Measurements from ENCODE around the gene CRHR1. TPM values are rescaled to one million over a fixed set of nuclear protein-coding genes. Genes with fewer than 3 reads are reported as not detected.
"Not testable (repeated sequence)": the region's sequence is repeated elsewhere in the genome, so short reads cannot be mapped to it uniquely, and the experiment has no call there.

Gene CRHR1
- total and polyA plus RNA-seq, 4 donors = not detected

DNA sequence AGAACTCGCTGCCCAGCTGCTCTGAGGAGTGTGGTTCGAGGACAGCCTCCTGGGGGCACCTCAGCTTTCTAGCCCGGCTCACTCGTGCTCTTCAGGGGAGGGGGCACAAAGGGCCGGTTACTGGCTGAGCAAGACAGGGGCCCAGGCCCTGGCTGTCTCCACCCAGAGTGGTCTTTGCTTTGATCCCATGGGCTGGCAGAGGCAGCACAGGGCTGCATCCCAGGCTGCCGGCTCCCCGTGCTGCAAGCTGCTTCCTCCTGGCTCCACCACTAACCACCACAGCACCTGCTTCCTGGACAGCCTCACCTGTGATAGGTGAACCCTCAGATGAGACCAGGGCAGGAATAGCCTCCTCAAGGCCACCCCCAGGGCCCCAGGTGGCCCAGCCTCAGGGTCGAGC, 67.3 kb downstream of the CRHR1 start:
- Histone ChIP-seq H3K4me3 (ENCODE audit: low read length in 2 of 2) (no peak overlapping the region), H3K4me1 (ENCODE audit: control insufficient read depth in 1 of 2, insufficient read depth in 2 of 2, low read length in 2 of 2) (no peaks in the 10 kb centered on the region), H3K36me3 (ENCODE audit: control insufficient read depth in 1 of 2, insufficient read depth in 2 of 2, low read length in 1 of 2) (no peaks in the 10 kb centered on the region), H3K27me3 (ENCODE audit: control insufficient read depth in 1 of 2, insufficient read depth in 2 of 2, low read length in 1 of 2) (no peaks in the 10 kb centered on the region), H3K27ac (ENCODE audit: low read depth in 1 of 2, low read length in 2 of 2) (no peak overlapping the region), H3K9me3 (ENCODE audit: control insufficient read depth, low read length) (no peaks in the 10 kb centered on the region)
- intact Hi-C loops (cut with DNase I) = no loop called here
- DNase-seq = peak in 1 of 2 donors; percentile 10
- WGBS, 2 donors = 47 to 48% methylated on average over 8 of the region's 8 CpGs
- no peak for ATAC-seq (ENCODE audit: low FRiP score)

DNA sequence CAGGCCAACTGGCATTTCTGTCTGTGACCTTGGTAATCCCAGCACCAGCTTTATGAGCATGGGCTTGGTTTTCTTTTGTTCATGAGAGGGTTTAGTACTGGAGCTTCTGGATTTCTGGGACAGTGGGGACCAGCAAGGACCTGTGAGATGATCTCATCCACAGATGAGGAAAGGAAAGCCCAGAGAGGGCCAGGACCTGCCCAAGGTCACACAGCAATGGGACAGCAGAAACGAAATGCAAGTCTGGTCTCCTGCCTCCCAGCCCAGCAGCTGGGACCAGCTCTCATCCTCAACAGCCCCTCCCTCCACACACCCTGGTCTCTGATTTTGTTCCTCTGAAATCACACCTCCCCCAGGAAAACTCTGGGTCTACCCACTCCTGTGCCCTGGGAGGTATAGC, 67.8 kb downstream of the CRHR1 start:
- Histone ChIP-seq H3K36me3 (ENCODE audit: control insufficient read depth in 1 of 2, insufficient read depth in 2 of 2, low read length in 1 of 2) (no peaks in the 10 kb centered on the region), H3K9me3 (ENCODE audit: control insufficient read depth, low read length) (no peaks in the 10 kb centered on the region), H3K27me3 (ENCODE audit: control insufficient read depth in 1 of 2, insufficient read depth in 2 of 2, low read length in 1 of 2) (no peaks in the 10 kb centered on the region), H3K27ac (ENCODE audit: low read depth in 1 of 2, low read length in 2 of 2) (no peak overlapping the region), H3K4me1 (ENCODE audit: control insufficient read depth in 1 of 2, insufficient read depth in 2 of 2, low read length in 2 of 2) (no peaks in the 10 kb centered on the region), H3K4me3 (ENCODE audit: low read length in 2 of 2) (no peak overlapping the region)
- ATAC-seq (ENCODE audit: low FRiP score) (no peak), DNase-seq (peak in 1 of 2 donors; percentile 3)
- intact Hi-C loops (cut with DNase I) = no loop called here
- 71 to 92% methylated on average over 1 of the region's 1 CpG for WGBS, 2 donors

DNA sequence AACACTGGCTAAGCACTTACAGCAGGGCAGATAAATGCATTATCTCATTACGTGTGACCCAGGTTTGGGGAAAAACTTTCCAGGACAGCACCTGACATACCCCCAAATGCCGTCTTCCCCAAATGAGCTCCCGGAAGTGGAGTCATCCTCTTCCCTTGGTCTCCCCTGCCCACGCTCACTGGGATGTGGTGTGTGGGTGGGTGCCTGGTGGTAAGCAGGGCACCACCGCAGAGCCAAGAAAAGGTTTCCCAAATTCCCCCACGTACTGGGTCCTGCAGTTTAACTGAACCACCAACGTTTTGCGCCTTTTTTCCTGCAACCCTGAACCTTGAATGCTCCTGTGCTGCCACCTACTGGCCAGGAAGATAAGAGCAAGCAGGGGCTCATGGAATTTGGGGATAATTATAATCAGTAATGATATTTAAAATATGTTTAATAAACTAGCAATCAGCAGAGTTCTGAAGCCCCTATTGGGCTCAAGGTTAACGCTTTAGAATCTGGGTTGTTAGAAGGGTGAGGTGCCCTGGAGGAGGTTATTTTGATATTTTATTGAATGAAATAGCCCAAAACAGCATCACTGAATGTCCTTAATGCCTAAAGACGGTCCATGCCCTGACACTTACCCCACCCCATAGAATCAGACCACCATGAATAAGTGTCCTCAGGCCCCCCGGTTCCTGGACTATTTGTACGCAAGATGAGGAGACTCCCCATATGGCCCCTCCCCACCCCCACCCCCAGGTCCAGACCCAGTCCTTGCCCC, 68.6 kb downstream of the CRHR1 start:
- DNase-seq = peak in 1 of 2 donors; percentile 50
- no peaks in the 10 kb centered on the region for H3K36me3 ChIP-seq (ENCODE audit: control insufficient read depth in 1 of 2, insufficient read depth in 2 of 2, low read length in 1 of 2)
- no peak overlapping the region for H3K4me3 ChIP-seq (ENCODE audit: low read length in 2 of 2)
- WGBS, 2 donors = 22 to 23% methylated on average over 12 of the region's 12 CpGs
- H3K9me3 ChIP-seq (ENCODE audit: control insufficient read depth, low read length) = no peaks in the 10 kb centered on the region
- no peaks in the 10 kb centered on the region for H3K27me3 ChIP-seq (ENCODE audit: control insufficient read depth in 1 of 2, insufficient read depth in 2 of 2, low read length in 1 of 2)
- H3K27ac ChIP-seq (ENCODE audit: low read depth in 1 of 2, low read length in 2 of 2) = no peak overlapping the region
- intact Hi-C loops (cut with DNase I) = no loop called here
- no peaks in the 10 kb centered on the region for H3K4me1 ChIP-seq (ENCODE audit: control insufficient read depth in 1 of 2, insufficient read depth in 2 of 2, low read length in 2 of 2)
- peak; percentile 58 for ATAC-seq (ENCODE audit: low FRiP score)

GRCh38 chr17:45854209-45854608, 70.1 kb downstream of the CRHR1 start:
- Histone ChIP-seq H3K9me3 (ENCODE audit: control insufficient read depth, low read length) (no peaks in the 10 kb centered on the region), H3K36me3 (ENCODE audit: control insufficient read depth in 1 of 2, insufficient read depth in 2 of 2, low read length in 1 of 2) (no peaks in the 10 kb centered on the region), H3K4me3 (ENCODE audit: low read length in 2 of 2) (no peak overlapping the region), H3K27me3 (ENCODE audit: control insufficient read depth in 1 of 2, insufficient read depth in 2 of 2, low read length in 1 of 2) (no peaks in the 10 kb centered on the region), H3K4me1 (ENCODE audit: control insufficient read depth in 1 of 2, insufficient read depth in 2 of 2, low read length in 2 of 2) (no peaks in the 10 kb centered on the region), H3K27ac (ENCODE audit: low read depth in 1 of 2, low read length in 2 of 2) (no peak overlapping the region)
- WGBS, 2 donors = 80 to 81% methylated on average over 9 of the region's 9 CpGs
- DNase-seq (no peak), ATAC-seq (ENCODE audit: low FRiP score) (no peak)
- intact Hi-C loops (cut with DNase I) = no loop called here

DNA sequence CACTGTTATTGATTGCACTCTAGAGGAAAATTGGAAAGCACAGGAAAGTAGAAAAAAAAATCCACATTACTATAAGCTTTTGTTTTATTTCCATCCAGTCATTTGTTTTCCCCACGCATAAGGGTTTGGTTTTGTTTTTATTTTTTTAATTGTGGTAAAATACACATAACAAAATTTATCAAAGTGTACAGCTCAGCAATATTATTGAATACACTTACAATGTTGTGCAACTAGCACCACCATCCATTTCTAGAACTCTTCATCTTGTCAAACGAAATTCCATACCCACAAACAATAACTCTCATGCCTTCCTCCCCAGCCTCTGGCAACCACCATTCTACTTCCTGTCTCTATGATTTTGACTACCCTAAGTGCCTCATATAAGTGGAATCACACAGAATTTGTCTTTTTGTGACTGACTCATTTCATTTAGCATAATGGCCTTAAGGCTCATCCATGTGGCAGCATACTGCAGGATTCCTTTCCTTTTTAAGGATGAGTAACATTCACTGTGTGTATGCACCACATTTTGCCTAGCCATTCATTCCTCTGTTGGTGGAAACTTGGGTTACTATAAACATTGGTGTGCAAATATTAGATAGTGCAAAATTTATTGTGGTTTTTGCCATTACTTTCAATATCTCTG, 71.7 kb downstream of the CRHR1 start:
- Histone ChIP-seq H3K9me3 (ENCODE audit: control insufficient read depth, low read length) (no peaks in the 10 kb centered on the region), H3K36me3 (ENCODE audit: control insufficient read depth in 1 of 2, insufficient read depth in 2 of 2, low read length in 1 of 2) (no peaks in the 10 kb centered on the region), H3K4me3 (ENCODE audit: low read length in 2 of 2) (no peak overlapping the region), H3K4me1 (ENCODE audit: control insufficient read depth in 1 of 2, insufficient read depth in 2 of 2, low read length in 2 of 2) (no peaks in the 10 kb centered on the region), H3K27ac (ENCODE audit: low read depth in 1 of 2, low read length in 2 of 2) (no peak overlapping the region), H3K27me3 (ENCODE audit: control insufficient read depth in 1 of 2, insufficient read depth in 2 of 2, low read length in 1 of 2) (no peaks in the 10 kb centered on the region)
- intact Hi-C loops (cut with DNase I) = no loop called here
- ATAC-seq (ENCODE audit: low FRiP score) (no peak), DNase-seq (no peak)
- 58 to 59% methylated on average over 2 of the region's 2 CpGs for WGBS, 2 donors

- Histone ChIP-seq H3K4me3 (ENCODE audit: low read length in 2 of 2) (no peak overlapping the region), H3K9me3 (ENCODE audit: control insufficient read depth, low read length) (no peaks in the 10 kb centered on the region), H3K27ac (ENCODE audit: low read depth in 1 of 2, low read length in 2 of 2) (no peak overlapping the region), H3K36me3 (ENCODE audit: control insufficient read depth in 1 of 2, insufficient read depth in 2 of 2, low read length in 1 of 2) (no peaks in the 10 kb centered on the region), H3K27me3 (ENCODE audit: control insufficient read depth in 1 of 2, insufficient read depth in 2 of 2, low read length in 1 of 2) (no peaks in the 10 kb centered on the region), H3K4me1 (ENCODE audit: control insufficient read depth in 1 of 2, insufficient read depth in 2 of 2, low read length in 2 of 2) (no peaks in the 10 kb centered on the region)
- intact Hi-C loops (cut with DNase I) = no loop called here
- ATAC-seq (ENCODE audit: low FRiP score) (no peak), DNase-seq (no peak)
- WGBS, 2 donors = 21 to 22% methylated on average over 10 of the region's 10 CpGs
These were observed 74.0 kb downstream of the CRHR1 start for GRCh38 chr17:45857977-45858708.

GRCh38 chr17:45861165-45861564, 77.0 kb downstream of the CRHR1 start:
- Histone ChIP-seq H3K27ac (ENCODE audit: low read depth in 1 of 2, low read length in 2 of 2) (no peak overlapping the region), H3K36me3 (ENCODE audit: control insufficient read depth in 1 of 2, insufficient read depth in 2 of 2, low read length in 1 of 2) (no peaks in the 10 kb centered on the region), H3K4me3 (ENCODE audit: low read length in 2 of 2) (no peak overlapping the region), H3K9me3 (ENCODE audit: control insufficient read depth, low read length) (no peaks in the 10 kb centered on the region), H3K4me1 (ENCODE audit: control insufficient read depth in 1 of 2, insufficient read depth in 2 of 2, low read length in 2 of 2) (no peaks in the 10 kb centered on the region), H3K27me3 (ENCODE audit: control insufficient read depth in 1 of 2, insufficient read depth in 2 of 2, low read length in 1 of 2) (no peaks in the 10 kb centered on the region)
- intact Hi-C loops (cut with DNase I) = no loop called here
- DNase-seq (no peak), ATAC-seq (ENCODE audit: low FRiP score) (no peak)
- WGBS, 2 donors = 70 to 73% methylated on average over 7 of the region's 7 CpGs

- ATAC-seq (ENCODE audit: low FRiP score); H3K27me3 ChIP-seq (ENCODE audit: control insufficient read depth in 1 of 2, insufficient read depth in 2 of 2, low read length in 1 of 2); DNase-seq; H3K4me3 ChIP-seq (ENCODE audit: low read length in 2 of 2); H3K27ac ChIP-seq (ENCODE audit: low read depth in 1 of 2, low read length in 2 of 2); H3K4me1 ChIP-seq (ENCODE audit: control insufficient read depth in 1 of 2, insufficient read depth in 2 of 2, low read length in 2 of 2); H3K9me3 ChIP-seq (ENCODE audit: control insufficient read depth, low read length); intact Hi-C loops (cut with DNase I); H3K36me3 ChIP-seq (ENCODE audit: control insufficient read depth in 1 of 2, insufficient read depth in 2 of 2, low read length in 1 of 2): not testable (repeated sequence)
- 81 to 85% methylated on average over 9 of the region's 9 CpGs for WGBS, 2 donors
These were observed 78.0 kb downstream of the CRHR1 start for GRCh38 chr17:45862127-45862526.

Measured in aorta (tissue), 5 donors.